Islet precursor cell (in vitro differentiated cells): Measurements from ENCODE around the gene SH3BGRL.
"Not testable (repeated sequence)": the region's sequence is repeated elsewhere in the genome, so short reads cannot be mapped to it uniquely, and the experiment has no call there.

ENCODE experiments used
- DNase-seq: peaks from one replicate; pipeline ENCODE4 v3.0.0-alpha.2; 2018

The SH3BGRL gene

GRCh38 chrX:81259714-81260395, 58.0 kb downstream of the SH3BGRL start:
- no peak for DNase-seq

- DNase-seq: no peak
These were observed 59.7 kb downstream of the SH3BGRL start for GRCh38 chrX:81261576-81261975.

GRCh38 chrX:81263059-81263458, 61.2 kb downstream of the SH3BGRL start:
- DNase-seq: no peak

- no peak for DNase-seq
These were observed 76.7 kb downstream of the SH3BGRL start for GRCh38 chrX:81278616-81279015.

GRCh38 chrX:81280148-81280547, 78.2 kb downstream of the SH3BGRL start:
- no peak for DNase-seq

- no peak for DNase-seq
These were observed 84.2 kb downstream of the SH3BGRL start for GRCh38 chrX:81286075-81286474.

GRCh38 chrX:81286608-81287007, 84.7 kb downstream of the SH3BGRL start:
- no peak for DNase-seq

GRCh38 chrX:81291996-81292395, 90.1 kb downstream of the SH3BGRL start:
- DNase-seq: no peak

- DNase-seq: no peak
These were observed 92.2 kb downstream of the SH3BGRL start for GRCh38 chrX:81294101-81294500.

- no peak for DNase-seq
These were observed 100.0 kb downstream of the SH3BGRL start for GRCh38 chrX:81301877-81302276.

GRCh38 chrX:81304563-81304962, 102.7 kb downstream of the SH3BGRL start:
- DNase-seq: no peak

- no peak for DNase-seq
These were observed 103.3 kb downstream of the SH3BGRL start for GRCh38 chrX:81305240-81305639.

GRCh38 chrX:81308086-81308829, 106.4 kb downstream of the SH3BGRL start:
- DNase-seq: no peak

GRCh38 chrX:81316163-81316562, 114.3 kb downstream of the SH3BGRL start:
- no peak for DNase-seq

- not testable (repeated sequence) for DNase-seq
These were observed 129.8 kb downstream of the SH3BGRL start for GRCh38 chrX:81331653-81332052.

- peak; percentile 35 for DNase-seq
These were observed 134.7 kb downstream of the SH3BGRL start for GRCh38 chrX:81336455-81337152.

GRCh38 chrX:81337805-81338204, 135.9 kb downstream of the SH3BGRL start:
- no peak for DNase-seq

- DNase-seq: no peak
These were observed 137.0 kb downstream of the SH3BGRL start for GRCh38 chrX:81338924-81339323.

GRCh38 chrX:81345296-81345695, 143.4 kb downstream of the SH3BGRL start:
- DNase-seq: not testable (repeated sequence)
